ENCODE measurements around the gene MBD3L4. TPM values are rescaled to one million over a fixed set of nuclear protein-coding genes. Genes with fewer than 3 reads are reported as not detected.
"Not testable (repeated sequence)": the region's sequence is repeated elsewhere in the genome, so short reads cannot be mapped to it uniquely, and the experiment has no call there.

The MBD3L4 gene
- total RNA-seq, result not detected

DNA sequence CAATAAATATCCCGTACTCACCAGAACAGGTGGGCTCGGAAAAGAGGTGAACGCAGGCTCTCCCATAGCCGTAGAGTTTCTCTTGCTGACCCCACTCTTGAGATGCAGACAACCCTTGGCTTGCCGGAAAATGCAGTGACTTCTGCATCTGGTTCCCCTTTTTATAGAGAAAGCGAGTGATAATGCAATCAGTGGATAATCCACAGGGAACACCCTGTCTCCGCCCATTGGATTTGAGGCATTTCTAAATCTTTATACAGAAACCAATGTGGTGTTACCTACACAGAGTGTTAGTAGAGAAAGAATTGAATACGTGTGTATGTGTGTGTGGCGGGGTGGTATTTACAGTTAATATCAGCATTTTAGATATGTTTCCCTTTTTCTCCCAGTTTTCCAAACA is at the start of gene MBD3L4:
MBD3L4 (minus strand) TSS at position 101 of the 400 bp plus-strand sequence; CDS start at position 66, 35 bp downstream.
- H3K9me3 ChIP-seq; H3K36me3 ChIP-seq; DNase-seq (ENCODE audit: low spot score in 2 of 2); H3K27me3 ChIP-seq; H3K27ac ChIP-seq; H3K4me1 ChIP-seq; H3K4me3 ChIP-seq: not testable (repeated sequence)
- WGBS, result no CpG with 5 or more reads among the region's 9 CpGs

DNA sequence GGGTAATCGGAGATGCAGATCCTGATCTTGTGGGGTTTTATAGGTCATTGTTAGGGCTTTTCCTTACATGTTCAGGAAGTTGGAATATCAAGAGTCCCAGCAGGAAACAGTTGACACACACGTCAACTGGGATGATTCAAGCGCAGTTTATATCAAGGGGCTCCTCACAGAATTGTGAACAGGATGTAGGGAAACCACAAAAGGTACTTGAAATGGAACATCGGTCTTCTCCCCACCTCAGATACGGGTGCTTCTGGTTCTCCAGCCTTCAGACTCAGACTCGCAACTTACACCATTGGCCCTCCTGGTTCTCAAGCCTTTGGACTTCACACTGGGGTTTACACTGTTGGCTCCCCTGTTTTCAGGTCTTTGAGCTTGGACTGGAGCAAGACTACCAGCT is 49.0 kb upstream of the MBD3L4 start:
- Histone ChIP-seq H3K36me3 (peaks cover 17% of the 10 kb centered on the region), H3K9me3 (peaks cover 67% of the 10 kb centered on the region), H3K27ac (no peak overlapping the region), H3K4me1 (no peaks in the 10 kb centered on the region), H3K27me3 (no peaks in the 10 kb centered on the region), H3K4me3 (no peak overlapping the region)
- no peak for DNase-seq (ENCODE audit: low spot score in 2 of 2)
- 87% methylated on average over 6 of the region's 6 CpGs for WGBS
- TF ChIP-seq EP300 (IDR thresholded peaks at IDR 0.05) (no peak), POLR2AphosphoS5 (IDR thresholded peaks at IDR 0.05) (no peak), POLR2A (IDR thresholded peaks at IDR 0.05) (no peak), CTCF (IDR thresholded peaks at IDR 0.05) (no peak)

DNA sequence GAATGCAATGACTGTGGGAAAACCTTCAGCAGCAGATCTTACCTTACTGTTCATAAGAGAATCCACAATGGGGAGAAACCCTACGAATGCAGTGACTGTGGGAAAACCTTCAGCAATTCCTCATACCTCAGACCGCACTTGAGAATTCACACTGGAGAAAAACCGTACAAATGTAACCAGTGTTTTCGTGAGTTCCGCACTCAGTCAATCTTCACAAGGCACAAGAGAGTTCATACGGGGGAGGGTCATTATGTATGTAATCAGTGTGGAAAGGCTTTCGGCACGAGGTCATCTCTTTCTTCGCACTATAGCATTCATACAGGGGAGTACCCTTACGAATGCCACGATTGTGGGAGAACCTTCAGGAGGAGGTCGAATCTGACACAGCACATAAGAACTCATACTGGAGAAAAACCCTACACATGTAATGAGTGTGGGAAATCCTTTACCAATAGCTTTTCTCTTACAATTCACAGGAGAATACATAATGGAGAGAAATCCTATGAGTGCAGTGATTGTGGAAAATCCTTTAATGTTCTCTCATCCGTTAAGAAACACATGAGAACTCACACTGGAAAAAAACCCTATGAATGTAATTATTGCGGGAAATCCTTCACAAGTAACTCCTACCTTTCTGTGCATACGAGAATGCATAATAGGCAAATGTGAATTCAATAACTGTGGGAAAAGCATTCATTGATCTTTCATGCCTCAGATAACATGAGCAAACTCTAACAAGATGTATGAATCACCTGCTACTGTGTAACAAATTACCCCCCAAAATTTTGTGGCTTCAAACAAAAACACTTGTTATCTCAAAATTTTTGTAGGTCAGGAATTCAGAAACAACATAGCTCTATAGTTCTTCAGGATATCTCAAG is 43.3 kb upstream of the MBD3L4 start:
- no peak overlapping the region for H3K4me3 ChIP-seq

GRCh38 chr19:7078008-7078407 is 38.0 kb upstream of the MBD3L4 start:
- WGBS, result 96% methylated on average over 2 of the region's 2 CpGs
- H3K4me3 ChIP-seq, result no peak overlapping the region
- H3K36me3 ChIP-seq, result peaks cover 100% of the 10 kb centered on the region
- H3K9me3 ChIP-seq, result peaks cover 62% of the 10 kb centered on the region
- DNase-seq (ENCODE audit: low spot score in 2 of 2), result no peak
- no peak overlapping the region for H3K27ac ChIP-seq
- no peaks in the 10 kb centered on the region for H3K27me3 ChIP-seq
- TF ChIP-seq CTCF (IDR thresholded peaks at IDR 0.05) (no peak), EP300 (IDR thresholded peaks at IDR 0.05) (no peak), POLR2A (IDR thresholded peaks at IDR 0.05) (no peak), POLR2AphosphoS5 (IDR thresholded peaks at IDR 0.05) (no peak)
- H3K4me1 ChIP-seq, result no peaks in the 10 kb centered on the region

More for the DNA sequence above, 43.3 kb upstream of the MBD3L4 start:
- Histone ChIP-seq H3K36me3 (peaks cover 69% of the 10 kb centered on the region), H3K27ac (no peak overlapping the region), H3K4me1 (no peaks in the 10 kb centered on the region), H3K9me3 (peaks cover 85% of the 10 kb centered on the region), H3K27me3 (no peaks in the 10 kb centered on the region)
- TF ChIP-seq POLR2A (IDR thresholded peaks at IDR 0.05), result no peak
- no peak for TF ChIP-seq POLR2AphosphoS5 (IDR thresholded peaks at IDR 0.05)
- TF ChIP-seq CTCF (IDR thresholded peaks at IDR 0.05), result no peak
- TF ChIP-seq EP300 (IDR thresholded peaks at IDR 0.05), result no peak
- 98% methylated on average over 15 of the region's 15 CpGs for WGBS
- no peak for DNase-seq (ENCODE audit: low spot score in 2 of 2)

GRCh38 chr19:7076151-7076550 is 36.2 kb upstream of the MBD3L4 start:
- H3K4me3 ChIP-seq, result no peak overlapping the region
- H3K4me1 ChIP-seq, result no peaks in the 10 kb centered on the region
- DNase-seq (ENCODE audit: low spot score in 2 of 2), result no peak
- peaks cover 97% of the 10 kb centered on the region for H3K36me3 ChIP-seq
- no peaks in the 10 kb centered on the region for H3K27me3 ChIP-seq
- 95% methylated on average over 6 of the region's 6 CpGs for WGBS
- H3K9me3 ChIP-seq, result peaks cover 45% of the 10 kb centered on the region
- TF ChIP-seq POLR2AphosphoS5 (IDR thresholded peaks at IDR 0.05) (no peak), EP300 (IDR thresholded peaks at IDR 0.05) (no peak), POLR2A (IDR thresholded peaks at IDR 0.05) (no peak), CTCF (IDR thresholded peaks at IDR 0.05) (no peak)
- no peak overlapping the region for H3K27ac ChIP-seq

All from suprapubic skin (tissue), 4 donors.